ENCODE measurements around the gene ZNF32. TPM values are rescaled to one million over a fixed set of nuclear protein-coding genes. Genes with fewer than 3 reads are reported as not detected.
A peak's percentile ranks its signal among the peaks of the same experiment; 100 is the strongest.

Gene ZNF32
- total RNA-seq, 1 donor from 2014 or later = 41.1 TPM

- DNase-seq (ENCODE audit: low spot score) = no peak
- intact Hi-C loops (cut with DNase I) = loop anchor here (10.0 kb wide), 1 partner anchor 361 kb away; no protein-coding TSS in a partner anchor
- no peak for ATAC-seq
Observed at GRCh38 chr10:43683451-43684291, 35.0 kb upstream of the ZNF32 start.

GRCh38 chr10:43682956-43683355, 34.3 kb upstream of the ZNF32 start:
- ATAC-seq = no peak
- no peak for DNase-seq (ENCODE audit: low spot score)
- intact Hi-C loops (cut with DNase I) = loop anchor here (10.0 kb wide), 1 partner anchor 362 kb away; no protein-coding TSS in a partner anchor

- intact Hi-C loops (cut with DNase I) = loop anchor here (10.0 kb wide), 1 partner anchor 363 kb away; no protein-coding TSS in a partner anchor
Observed at GRCh38 chr10:43681721-43682120, 33.0 kb upstream of the ZNF32 start.

GRCh38 chr10:43681220-43681619, 32.5 kb upstream of the ZNF32 start:
- intact Hi-C loops (cut with DNase I) = loop anchor here (10.0 kb wide), 1 partner anchor 364 kb away; no protein-coding TSS in a partner anchor
- ATAC-seq = no peak
- no peak for DNase-seq (ENCODE audit: low spot score)

More at GRCh38 chr10:43681721-43682120, 33.0 kb upstream of the ZNF32 start:
- ATAC-seq (no peak), DNase-seq (ENCODE audit: low spot score) (no peak)

GRCh38 chr10:43680035-43680434, 31.4 kb upstream of the ZNF32 start:
- no peak for DNase-seq (ENCODE audit: low spot score)
- intact Hi-C loops (cut with DNase I) = loop anchor here (10.0 kb wide), 1 partner anchor 365 kb away; no protein-coding TSS in a partner anchor

GRCh38 chr10:43679509-43679908, 30.8 kb upstream of the ZNF32 start:
- ATAC-seq = no peak
- DNase-seq (ENCODE audit: low spot score) = no peak
- intact Hi-C loops (cut with DNase I) = no loop called here

More at GRCh38 chr10:43680035-43680434, 31.4 kb upstream of the ZNF32 start:
- no peak for ATAC-seq

- DNase-seq (ENCODE audit: low spot score) (no peak), ATAC-seq (no peak)
- intact Hi-C loops (cut with DNase I) = no loop called here
Observed at GRCh38 chr10:43678654-43679053, 30.0 kb upstream of the ZNF32 start.

GRCh38 chr10:43676901-43677300, 28.2 kb upstream of the ZNF32 start:
- DNase-seq (ENCODE audit: low spot score) = no peak
- intact Hi-C loops (cut with DNase I) = no loop called here
- ATAC-seq = no peak

- DNase-seq (ENCODE audit: low spot score) = no peak
- ATAC-seq = no peak
- intact Hi-C loops (cut with DNase I) = no loop called here
Observed at GRCh38 chr10:43676331-43676730, 27.6 kb upstream of the ZNF32 start.

GRCh38 chr10:43674553-43675210, 26.0 kb upstream of the ZNF32 start:
- ATAC-seq (no peak), DNase-seq (ENCODE audit: low spot score) (no peak)
- intact Hi-C loops (cut with DNase I) = loop anchor here (5.0 kb wide), 2 partner anchors 713 to 1188 kb away; partner anchors contain the start of gene CXCL12

- ATAC-seq (no peak), DNase-seq (ENCODE audit: low spot score) (no peak)
- intact Hi-C loops (cut with DNase I) = loop anchor here (5.0 kb wide), 2 partner anchors 714 to 1189 kb away; partner anchors contain the start of gene CXCL12
Observed at GRCh38 chr10:43673471-43673870, 24.8 kb upstream of the ZNF32 start.

GRCh38 chr10:43671659-43672531, 23.2 kb upstream of the ZNF32 start:
- ATAC-seq (peak; percentile 82), DNase-seq (ENCODE audit: low spot score) (no peak)
- intact Hi-C loops (cut with DNase I) = loop anchor here (5.0 kb wide), 2 partner anchors 715 to 1190 kb away; partner anchors contain the start of gene CXCL12

GRCh38 chr10:43669386-43669785, 20.7 kb upstream of the ZNF32 start:
- intact Hi-C loops (cut with DNase I) = no loop called here
- DNase-seq (ENCODE audit: low spot score) = no peak
- no peak for ATAC-seq

- intact Hi-C loops (cut with DNase I) = no loop called here
- ATAC-seq = no peak
- no peak for DNase-seq (ENCODE audit: low spot score)
Observed at GRCh38 chr10:43667761-43668386, 19.2 kb upstream of the ZNF32 start.

- ATAC-seq = peak; percentile 48
- intact Hi-C loops (cut with DNase I) = no loop called here
- no peak for DNase-seq (ENCODE audit: low spot score)
Observed at GRCh38 chr10:43667317-43667731, 18.6 kb upstream of the ZNF32 start.

- no peak for DNase-seq (ENCODE audit: low spot score)
- intact Hi-C loops (cut with DNase I) = no loop called here
- ATAC-seq = no peak
Observed at GRCh38 chr10:43666552-43666951, 17.9 kb upstream of the ZNF32 start.

GRCh38 chr10:43665054-43665453, 16.4 kb upstream of the ZNF32 start:
- DNase-seq (ENCODE audit: low spot score) = no peak
- ATAC-seq = peak; percentile 75
- intact Hi-C loops (cut with DNase I) = no loop called here

- DNase-seq (ENCODE audit: low spot score) = no peak
- intact Hi-C loops (cut with DNase I) = no loop called here
- ATAC-seq = no peak
Observed at GRCh38 chr10:43658227-43658626, 9.5 kb upstream of the ZNF32 start.
